HG03460 (cell line): ENCODE data around the gene SNX8.
"Not testable (repeated sequence)": the region's sequence is repeated elsewhere in the genome, so short reads cannot be mapped to it uniquely, and the experiment has no call there.

Experiments
- ATAC-seq: cut with Tn5 transposase; IDR thresholded peaks from one replicate; pipeline ENCODE4 v1.9.1; 2021; ENCODE audit not compliant: unreplicated experiment

SNX8 gene

DNA sequence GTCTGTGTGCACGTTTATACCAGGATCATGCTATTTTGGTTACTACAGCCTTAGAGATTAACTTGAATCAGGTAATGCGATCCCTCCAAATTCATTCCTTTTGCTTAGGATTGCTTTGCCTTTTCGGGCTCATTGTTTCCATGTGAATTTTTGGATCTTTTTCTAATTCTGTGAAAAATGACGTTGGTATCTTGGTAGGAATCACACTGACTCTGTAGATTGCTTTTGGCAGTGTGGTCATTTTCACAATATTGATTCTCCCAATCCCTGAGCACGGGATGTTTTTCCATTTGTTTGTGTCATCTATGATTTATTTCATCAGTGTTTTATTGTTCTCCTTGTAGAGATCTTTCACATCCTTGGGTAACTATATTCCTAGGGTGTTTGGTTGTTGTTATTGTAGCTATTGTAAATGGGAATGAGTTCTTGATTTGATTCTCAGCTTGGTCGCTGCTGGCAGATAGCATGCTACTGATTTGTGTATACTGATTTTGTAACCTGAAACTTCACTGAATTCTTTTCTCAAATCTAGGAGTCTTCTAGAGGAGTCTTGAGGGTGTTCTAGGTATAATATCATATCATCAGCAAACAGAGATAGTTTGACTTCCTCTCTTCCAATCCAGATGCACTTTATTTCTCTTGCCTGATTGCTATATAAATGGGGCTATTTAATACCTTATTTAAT is 18.2 kb downstream of the SNX8 start:
- no peak for ATAC-seq

DNA sequence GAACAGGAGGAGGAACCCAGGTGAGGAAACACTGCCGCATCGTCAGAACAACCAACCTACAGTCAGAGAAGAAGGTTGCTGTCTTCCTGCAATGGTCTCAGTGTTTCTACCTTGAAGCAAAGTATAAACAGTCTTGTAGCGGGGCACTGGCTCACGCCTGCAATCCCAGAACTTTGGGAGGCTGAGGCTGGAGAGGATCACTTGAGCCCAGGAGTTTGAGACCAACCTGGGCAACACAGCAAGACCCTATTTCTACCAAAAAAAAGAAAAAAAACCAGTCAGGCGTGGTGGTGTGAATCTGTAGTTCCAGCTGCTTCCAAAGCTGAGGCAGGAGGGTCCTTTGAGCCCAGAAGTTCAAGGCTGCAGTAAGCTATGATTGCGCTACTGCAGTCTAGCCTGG is 23.4 kb downstream of the SNX8 start:
- no peak for ATAC-seq

DNA sequence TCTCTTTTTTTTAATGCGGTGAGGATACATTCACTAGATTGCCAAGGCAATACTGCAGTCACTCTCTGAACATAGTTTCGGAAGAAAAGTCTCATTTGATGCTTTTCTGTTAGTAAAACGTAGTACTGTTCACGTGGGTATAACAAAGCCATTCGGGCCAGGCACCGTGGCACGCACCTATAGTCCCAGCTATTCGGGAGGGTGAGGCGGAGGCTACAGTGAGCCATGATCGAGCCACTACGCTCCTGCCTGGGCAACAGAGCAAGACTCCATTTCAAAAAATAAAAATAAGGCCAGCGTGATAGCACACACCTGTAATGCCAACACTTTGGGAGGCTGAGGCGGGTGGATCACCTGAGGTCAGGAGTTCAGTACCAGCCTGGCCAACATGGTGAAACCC is 24.6 kb downstream of the SNX8 start:
- ATAC-seq, result no peak

DNA sequence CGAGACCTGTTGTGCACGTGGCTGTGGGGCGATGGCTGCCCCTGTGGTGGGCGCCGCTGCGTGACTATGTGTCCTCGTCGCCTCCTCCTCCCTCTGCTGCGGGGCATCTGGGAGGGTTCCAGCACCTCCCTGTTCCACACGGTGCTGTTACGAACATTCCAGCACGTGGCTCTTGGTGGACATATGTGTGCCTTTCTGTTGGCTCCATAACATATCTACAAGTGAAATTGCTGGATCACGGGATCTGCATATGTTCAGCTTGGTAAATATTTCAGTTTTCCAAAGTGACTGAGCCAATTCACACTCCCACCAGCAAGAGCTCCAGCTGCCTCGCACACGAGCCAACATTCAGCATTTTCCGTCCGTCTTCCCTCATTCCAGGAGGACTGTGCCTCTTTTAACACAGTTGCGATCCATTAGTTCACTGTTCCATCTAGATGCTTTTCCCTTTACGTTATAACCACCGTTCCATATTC is 25.1 kb downstream of the SNX8 start:
- ATAC-seq, result no peak

DNA sequence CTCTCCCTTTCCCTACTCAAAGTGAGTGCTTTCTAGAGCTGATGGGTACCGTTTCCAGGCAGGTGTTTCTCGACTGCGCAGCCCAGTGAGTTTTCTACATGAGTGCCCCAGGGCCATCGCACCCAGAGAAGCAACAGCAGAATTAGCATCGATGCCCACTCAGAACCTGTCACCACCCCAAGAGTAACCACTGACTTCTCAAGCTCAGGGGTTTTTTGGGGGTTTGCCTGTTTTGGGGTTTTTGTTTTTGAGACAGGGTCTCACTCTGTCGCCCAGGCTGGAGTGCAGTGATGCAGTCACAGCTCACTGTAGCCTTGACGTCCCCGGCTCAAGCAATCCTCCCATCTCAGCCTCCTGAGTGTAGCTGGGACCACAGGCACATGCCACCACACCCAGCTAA is 25.7 kb downstream of the SNX8 start:
- ATAC-seq, result peak; percentile 85

DNA sequence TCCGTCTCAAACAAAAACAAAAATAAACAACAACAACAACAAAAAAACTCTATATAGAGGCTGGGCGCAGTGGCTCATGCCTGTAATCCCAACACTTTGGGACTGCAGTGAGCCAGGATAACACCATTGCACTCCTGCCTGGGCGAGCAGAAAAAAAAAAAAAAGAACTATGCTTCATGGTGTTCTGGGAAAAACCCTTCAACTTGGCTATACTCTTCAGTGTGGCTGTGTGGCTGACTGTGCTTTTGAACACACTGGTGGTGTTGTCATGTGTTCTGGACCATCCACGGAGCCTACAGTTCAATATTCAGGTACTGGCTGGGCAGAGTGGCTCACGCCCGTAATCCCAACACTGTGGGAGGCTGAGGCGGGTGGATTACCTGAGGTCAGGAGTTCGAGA is 26.5 kb downstream of the SNX8 start:
- ATAC-seq, result no peak

DNA sequence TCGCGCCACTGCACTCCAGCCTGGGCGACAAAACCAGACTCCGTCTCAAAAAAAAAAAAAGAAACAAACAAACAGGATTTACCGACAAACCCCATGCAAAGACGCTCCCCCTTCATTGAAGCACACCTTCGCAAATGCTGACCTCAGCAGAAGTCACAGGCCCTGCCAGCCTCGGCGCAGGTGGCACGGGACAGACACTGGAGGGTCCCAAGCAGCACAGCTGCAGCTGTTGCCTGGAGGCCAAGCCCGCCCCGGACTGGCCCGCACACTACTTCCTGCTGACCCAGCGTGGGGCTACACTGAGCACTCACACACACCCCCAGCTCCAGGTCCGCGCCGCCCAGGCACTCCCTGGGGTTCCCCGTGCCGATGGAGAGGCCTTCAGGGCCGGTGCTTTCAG is 31.2 kb downstream of the SNX8 start:
- no peak for ATAC-seq

DNA sequence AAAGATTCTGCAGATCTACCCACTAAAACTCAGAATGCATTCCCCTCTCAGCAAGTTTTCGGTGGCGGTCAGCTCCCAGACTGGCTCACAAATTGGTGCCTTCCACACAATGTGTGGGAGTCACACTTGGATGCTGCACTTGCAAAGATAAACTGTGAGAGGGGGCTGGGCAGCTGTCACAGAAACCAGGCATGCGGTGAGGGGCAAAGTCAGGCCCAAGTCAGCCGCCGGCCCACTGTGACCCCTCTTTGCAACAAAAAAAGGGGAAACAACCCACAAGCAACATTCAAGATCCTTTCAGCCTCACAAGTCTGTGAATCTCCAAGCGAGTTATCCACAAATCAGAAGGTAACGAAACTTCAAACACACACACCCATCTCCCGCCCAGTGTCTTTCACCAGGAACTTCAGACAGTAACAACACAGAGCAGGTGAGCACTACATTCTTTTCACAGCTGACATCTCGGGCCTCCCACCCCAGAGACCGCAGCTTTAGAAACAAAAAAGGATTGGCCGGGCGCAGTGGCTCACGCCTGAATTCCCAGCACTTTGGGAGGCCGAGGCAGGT is 32.0 kb downstream of the SNX8 start:
- no peak for ATAC-seq

DNA sequence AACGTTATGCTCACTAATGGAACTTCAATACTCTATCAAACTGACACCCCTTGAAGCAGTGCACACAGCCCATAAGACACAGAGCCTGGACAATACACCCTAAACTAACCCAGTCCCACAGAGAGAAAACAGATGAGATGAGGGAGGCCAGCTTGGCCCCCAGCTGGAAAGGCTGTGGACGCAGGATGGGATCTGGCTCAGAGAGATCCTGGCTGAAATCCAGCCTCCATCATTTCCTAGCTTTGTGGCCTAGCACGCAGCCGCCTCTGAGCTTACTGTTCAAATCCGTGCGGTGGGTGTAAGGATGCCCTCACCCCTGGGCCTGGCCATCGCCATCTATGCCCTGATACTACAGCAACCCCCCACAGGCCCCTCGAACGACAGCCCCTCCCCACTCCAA is 32.7 kb downstream of the SNX8 start:
- ATAC-seq, result no peak

DNA sequence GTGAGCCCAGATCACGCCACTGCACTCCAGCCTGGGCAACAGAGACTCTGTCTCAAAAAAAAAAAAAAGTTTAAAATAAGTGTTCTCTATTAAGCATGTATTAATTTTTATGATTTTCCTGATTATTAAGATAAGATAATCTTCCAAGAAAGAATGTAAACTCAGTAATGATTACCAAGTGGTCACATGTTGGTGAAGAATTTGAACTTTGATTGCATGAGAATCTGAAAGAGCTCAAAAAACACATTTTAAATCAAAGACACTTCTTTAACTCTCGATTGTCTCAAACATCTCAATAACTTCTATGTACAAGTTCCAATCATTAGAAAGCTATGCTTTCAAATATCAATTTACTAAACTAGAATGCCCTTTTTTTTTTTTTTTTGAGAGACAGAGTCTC is 33.8 kb downstream of the SNX8 start:
- ATAC-seq, result no peak

DNA sequence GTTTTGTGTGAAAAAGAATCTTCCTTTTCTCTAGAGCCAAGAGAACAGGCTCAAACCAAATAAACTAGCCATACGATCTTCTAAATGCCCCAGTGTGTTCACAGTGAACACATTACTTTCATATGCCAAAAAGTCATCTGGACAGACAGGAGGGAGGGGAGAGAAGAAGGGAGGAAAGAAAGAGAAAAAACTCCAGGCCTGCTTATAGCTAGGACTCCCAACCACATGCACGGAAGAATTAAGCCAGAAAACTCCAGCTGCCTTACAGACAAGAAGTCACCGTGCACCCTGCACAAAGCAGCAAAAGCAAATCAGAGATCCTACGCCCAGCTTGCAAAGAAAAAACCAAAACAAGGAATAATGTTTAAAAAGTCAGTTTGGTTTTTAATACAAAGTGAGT is 34.3 kb downstream of the SNX8 start:
- no peak for ATAC-seq

DNA sequence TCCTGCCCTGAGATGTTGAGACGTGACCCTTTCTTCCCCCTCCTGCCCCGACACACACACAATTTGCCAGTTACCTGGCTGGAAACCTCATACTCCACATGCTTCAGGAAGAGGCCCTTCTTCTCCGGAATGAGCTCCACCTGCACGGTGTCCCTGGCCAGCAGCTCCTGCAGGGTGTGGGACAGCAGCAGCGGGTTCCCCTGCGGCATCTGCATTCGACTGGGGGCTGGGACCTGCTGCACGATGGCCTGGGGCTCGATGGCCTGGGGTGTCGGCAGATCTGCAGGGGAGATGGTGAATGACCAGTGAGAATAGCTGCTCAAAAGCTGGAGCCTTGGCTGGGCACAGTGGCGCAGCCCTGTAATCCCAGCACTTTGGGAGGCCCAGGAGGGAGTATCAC is 36.2 kb downstream of the SNX8 start:
- ATAC-seq, result no peak

DNA sequence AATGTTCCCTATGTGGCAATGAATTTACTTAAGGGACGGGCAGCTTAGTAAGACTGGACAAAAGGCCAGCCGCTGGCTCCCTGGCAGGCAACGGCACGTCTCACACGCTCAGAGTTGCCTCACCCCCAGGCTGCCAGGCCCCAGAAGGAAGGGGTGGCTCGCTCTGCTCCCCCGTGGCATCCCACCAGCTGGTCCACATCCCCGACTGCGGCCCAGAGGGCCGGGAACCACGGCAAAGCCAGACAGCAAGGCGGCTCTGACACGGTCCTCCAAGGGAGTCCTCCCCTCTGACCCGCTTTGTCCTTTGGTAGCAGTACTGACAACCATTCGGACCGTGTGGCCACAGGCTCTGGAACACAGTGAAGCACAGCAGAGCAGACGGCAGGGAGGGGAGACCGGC is 38.1 kb downstream of the SNX8 start:
- no peak for ATAC-seq

DNA sequence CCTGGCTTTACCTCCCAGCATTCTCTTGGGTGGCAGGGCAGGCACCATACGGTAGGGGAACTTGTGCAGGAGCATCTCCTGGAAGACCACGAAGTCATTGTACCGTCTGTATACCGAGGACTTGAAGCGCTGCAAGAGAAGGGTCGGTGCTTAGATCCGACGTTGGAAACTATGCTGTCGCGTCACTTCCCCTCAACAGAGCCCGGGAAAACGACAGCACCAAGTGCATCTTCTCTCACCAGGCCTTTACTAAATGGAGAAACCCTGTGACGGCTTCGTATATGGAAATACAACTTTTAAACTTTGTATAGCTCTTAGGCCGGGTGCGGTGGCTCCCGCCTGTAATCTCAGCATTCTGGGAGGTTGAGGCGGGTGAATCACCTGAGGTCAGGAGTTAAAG is 39.1 kb downstream of the SNX8 start:
- no peak for ATAC-seq

DNA sequence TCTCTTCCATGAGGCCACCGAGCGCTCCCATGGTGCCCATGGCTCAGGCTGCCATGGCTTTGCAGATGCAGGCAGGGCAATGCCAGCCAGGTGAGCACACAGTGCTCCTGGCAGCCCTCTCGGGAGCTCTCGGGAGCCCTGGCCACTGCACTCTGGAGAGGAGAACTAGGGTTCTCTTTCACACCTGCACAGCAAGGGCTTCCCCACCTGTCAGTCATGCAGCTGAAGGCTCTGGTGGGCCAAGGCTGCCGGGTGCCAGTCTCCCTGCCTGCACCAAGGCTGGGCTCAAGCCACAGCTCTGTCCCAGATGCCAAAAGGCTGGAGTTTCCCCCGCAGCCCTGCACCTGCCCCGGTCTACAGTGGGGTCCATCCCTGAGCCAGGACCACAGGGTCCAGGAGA is 39.6 kb downstream of the SNX8 start:
- ATAC-seq, result no peak

DNA sequence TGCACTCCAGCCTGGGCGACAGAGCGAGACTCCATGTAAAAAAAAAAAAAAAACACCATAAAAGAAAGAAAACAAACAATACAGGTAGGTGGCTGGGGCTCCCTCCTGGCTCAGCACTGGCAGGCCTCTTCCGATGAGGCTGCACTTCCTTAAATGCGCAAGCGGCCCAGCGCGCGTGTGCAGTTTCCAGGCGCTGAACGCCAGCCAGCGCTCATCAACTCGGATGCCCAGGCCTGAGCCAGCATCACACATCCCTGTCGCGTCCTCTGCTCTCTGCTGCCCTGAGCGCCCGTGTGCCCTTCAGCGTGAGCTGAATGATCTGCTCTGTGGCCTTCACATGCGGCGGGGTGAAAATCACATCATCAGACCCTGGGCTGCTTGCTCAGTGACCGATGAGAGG is 40.4 kb downstream of the SNX8 start:
- no peak for ATAC-seq

DNA sequence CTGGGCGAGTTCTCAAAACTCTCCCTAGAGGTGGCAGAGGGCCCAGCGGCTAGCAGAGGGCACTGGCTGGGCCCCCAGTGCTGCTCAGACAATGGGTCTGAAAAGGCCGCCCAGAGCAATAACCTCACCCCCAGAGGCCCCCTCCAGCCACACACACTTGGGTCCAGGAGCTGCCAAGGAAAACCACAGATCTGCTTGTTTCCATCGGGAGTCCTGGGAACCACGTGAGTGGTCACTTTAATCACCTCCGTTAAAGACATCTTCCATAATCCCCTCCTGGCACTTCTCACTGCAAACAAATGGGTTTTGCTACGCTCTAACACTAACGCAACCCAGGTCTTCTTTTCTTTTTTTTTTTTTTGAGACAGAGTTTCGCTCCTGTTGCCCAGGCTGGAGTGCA is 42.2 kb downstream of the SNX8 start:
- ATAC-seq, result no peak

DNA sequence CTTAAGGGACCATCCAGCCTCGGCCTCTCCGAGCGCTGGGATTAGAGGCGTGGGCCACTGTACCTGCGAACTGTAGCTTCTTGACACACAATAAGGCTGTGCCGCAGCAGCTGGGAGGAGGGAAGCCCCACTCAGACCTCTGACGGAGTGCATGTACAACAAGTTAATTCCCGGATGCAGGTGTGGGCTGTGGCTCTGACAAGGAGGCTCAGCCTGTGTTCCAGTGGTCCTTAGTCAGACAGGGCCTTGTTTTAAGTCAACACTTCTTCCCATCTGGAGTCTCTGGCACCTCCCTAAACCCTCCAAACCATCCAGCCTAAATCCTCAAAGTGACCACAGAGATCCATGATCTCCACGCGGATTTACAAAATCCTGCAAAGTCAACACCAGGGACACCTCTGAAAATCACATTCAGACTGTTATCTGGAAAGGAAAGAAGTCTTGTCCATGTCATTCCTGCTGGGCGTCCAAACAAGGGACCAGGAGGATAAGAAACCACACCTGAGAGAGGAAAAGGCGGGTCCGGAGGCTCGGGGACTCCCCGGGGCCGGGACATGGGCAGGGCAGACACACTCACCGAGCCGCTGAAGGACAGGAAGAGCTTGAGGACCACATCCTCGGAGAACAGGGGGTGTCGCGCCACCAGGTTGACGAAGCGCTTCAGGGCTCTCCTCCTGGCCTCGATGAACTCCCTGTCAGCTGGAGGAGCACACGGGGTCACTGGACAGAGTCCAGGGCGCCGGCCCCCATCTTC is 42.8 kb downstream of the SNX8 start:
- no peak for ATAC-seq

DNA sequence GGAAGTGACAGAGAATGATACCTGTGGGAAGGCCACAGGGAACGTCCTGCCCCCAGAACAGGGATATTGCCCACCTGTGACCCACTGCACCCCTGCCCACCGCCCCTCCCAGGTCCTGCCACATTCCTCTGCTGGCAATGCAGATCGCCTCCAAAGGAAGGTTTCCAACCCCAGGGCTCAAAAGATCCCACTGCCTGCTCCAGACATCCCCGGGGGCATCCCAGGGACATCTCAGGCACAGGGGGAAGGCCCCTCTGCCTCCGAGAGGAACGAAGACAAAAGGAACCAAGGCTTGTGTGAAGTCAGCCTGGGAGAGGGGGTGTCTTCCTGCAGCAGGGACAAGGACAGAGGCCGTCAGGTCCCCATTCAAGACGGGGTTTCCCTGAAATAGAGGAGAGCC is 43.7 kb downstream of the SNX8 start:
- ATAC-seq, result no peak

DNA sequence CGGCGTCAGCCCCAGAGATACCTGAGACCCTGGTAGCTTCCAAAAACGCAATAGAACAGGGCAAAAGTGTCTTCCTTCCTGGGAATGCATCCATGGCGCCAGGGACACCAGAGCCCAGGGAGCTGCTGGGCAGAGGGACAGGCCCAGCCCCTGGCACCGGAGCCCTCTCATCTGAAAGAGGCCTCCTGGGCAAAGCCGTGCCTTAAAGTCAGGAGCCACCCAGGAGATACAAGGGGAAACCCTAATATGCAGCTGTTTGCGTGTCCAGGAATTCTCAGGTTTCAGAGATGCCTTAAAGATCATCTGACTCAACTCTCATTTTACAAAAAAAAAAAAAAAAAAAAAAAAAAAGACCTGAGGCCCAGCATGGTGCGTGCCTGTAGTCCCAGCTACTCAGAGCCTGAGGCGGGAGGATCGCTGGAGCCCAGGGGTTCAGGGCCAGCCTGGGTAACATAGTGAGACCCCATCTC is 44.2 kb downstream of the SNX8 start:
- ATAC-seq, result no peak

DNA sequence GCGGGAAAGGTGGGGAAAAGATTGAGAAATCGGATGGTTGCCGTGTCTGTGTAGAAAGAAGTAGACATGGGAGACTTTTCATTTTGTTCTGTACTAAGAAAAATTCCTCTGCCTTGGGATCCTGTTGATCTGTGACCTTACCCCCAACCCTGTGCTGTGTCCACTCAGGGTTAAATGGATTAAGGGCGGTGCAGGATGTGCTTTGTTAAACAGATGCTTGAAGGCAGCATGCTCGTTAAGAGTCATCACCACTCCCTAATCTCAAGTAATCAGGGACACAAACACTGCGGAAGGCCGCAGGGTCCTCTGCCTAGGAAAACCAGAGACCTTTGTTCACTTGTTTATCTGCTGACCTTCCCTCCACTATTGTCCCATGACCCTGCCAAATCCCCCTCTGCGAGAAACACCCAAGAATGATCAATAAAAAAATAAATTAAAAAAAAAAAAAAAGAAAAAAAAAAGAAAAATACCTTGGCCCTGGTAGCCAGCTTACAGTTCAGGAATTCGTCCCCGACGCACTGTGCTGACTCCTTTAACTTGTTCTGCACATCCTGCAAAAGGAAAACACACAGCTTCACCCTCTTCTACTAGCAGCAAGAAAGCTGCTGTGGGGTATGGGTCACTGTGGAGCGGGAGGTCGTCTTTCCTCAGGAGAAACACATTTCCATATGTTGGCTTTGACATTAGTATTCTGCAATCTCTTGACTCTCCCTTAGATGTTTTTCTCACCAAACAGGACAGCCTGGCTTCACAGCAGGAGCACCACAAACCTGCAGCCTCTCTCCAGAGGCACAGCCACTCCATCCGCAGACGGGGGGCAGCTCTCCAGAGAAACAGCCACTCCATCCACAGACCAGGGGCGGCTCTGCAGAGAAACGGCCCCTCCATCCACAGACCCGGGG is 44.9 kb downstream of the SNX8 start:
- not testable (repeated sequence) for ATAC-seq
